IMR-90 (cell line): ENCODE results near the gene VGLL1. TPM values are rescaled to one million over a fixed set of nuclear protein-coding genes. Genes with fewer than 3 reads are reported as not detected.

Experiments
- ATAC-seq: fragments of 200-7000 bp; cut with Tn5 transposase; 2 replicates; pipeline ENCODE4 v1.9.1; 2020; ENCODE audit warnings: low read depth, mild to moderate bottlenecking, moderate library complexity
- BruUV-seq: library from RNA; stranded (reverse); fragments of 400-500 nt; replicated peaks from 2 replicates; lab custom pipeline; 2021; lab: Mats Ljungman, UMichigan
- CTCF ChIA-PET: fragments of 300-600 bp; formaldehyde crosslinking; extraction: SDS; loops from one replicate; lab custom pipeline; 2021; ENCODE audit warnings: antibody characterized with exemption; lab: Yijun Ruan, JAX
- POLR2A ChIA-PET: fragments of 300-600 bp; sonication (Branson Sonifier 250); formaldehyde crosslinking; loops from one replicate; lab custom pipeline; 2022; ENCODE audit warnings: antibody characterized with exemption; ENCODE audit not compliant: unreplicated experiment; lab: Charles Lee
- DNase-seq: peaks from one replicate; pipeline ENCODE4 v3.0.0; 2013
- H2AFZ ChIP-seq: replicated peaks from 2 replicates; pipeline ENCODE3; 2013; ENCODE audit warnings: low read length, mild to moderate bottlenecking; ENCODE audit not compliant: poor library complexity
- H2AK5ac ChIP-seq: 2 replicates; pipeline ENCODE4 v1.6.1; 2013; ENCODE audit warnings: low read depth, low read length, inconsistent platforms
- H2AK9ac ChIP-seq: replicated peaks from 2 replicates; pipeline ENCODE3; 2013; ENCODE audit warnings: mild to moderate bottlenecking, low read depth, low read length, moderate library complexity; ENCODE audit not compliant: poor library complexity
- H2BK120ac ChIP-seq: 2 replicates; pipeline ENCODE4 v1.6.1; 2013; ENCODE audit warnings: low read depth, low read length, inconsistent platforms
- H2BK15ac ChIP-seq: 3 replicates; pipeline ENCODE4 v1.6.1; 2013; ENCODE audit warnings: low read depth, low read length, inconsistent platforms
- H2BK20ac ChIP-seq: 2 replicates; pipeline ENCODE4 v1.6.1; 2013; ENCODE audit warnings: low read depth, mild to moderate bottlenecking, inconsistent platforms, low read length, moderate library complexity
- H2BK5ac ChIP-seq: 2 replicates; pipeline ENCODE4 v1.6.1; 2013; ENCODE audit warnings: mild to moderate bottlenecking, low read depth, low read length, inconsistent platforms; ENCODE audit not compliant: poor library complexity, severe bottlenecking
- H3K14ac ChIP-seq: replicated peaks from 2 replicates; pipeline ENCODE4 v1.6.1; 2013; ENCODE audit warnings: low read depth, low read length, inconsistent platforms
- H3K18ac ChIP-seq: 2 replicates; pipeline ENCODE4 v1.6.1; 2013; ENCODE audit warnings: low read depth, low read length, control low read depth
- H3K23ac ChIP-seq: 2 replicates; pipeline ENCODE4 v1.6.1; 2013; ENCODE audit warnings: low read depth, low read length, inconsistent platforms
- H3K27ac ChIP-seq: 2 replicates; pipeline ENCODE4 v1.5.1; 2013; ENCODE audit warnings: mild to moderate bottlenecking, control low read depth, low read length; ENCODE audit not compliant: insufficient read depth
- H3K27me3 ChIP-seq: 2 replicates; pipeline ENCODE4 v1.6.1; 2013; ENCODE audit warnings: low read length; ENCODE audit not compliant: control insufficient read depth, insufficient read depth
- H3K36me3 ChIP-seq: 2 replicates; pipeline ENCODE4 v1.6.1; 2013; ENCODE audit warnings: low read length, mixed read lengths; ENCODE audit not compliant: control insufficient read depth, insufficient read depth
- H3K4ac ChIP-seq: 2 replicates; pipeline ENCODE4 v1.6.1; 2013; ENCODE audit warnings: low read depth, low read length, inconsistent platforms
- H3K4me1 ChIP-seq: 2 replicates; pipeline ENCODE4 v1.6.1; 2013; ENCODE audit warnings: low read length, mixed read lengths; ENCODE audit not compliant: control insufficient read depth, insufficient read depth
- H3K4me2 ChIP-seq: 2 replicates; pipeline ENCODE4 v1.6.1; 2013; ENCODE audit warnings: low read depth, mild to moderate bottlenecking, control low read depth, low read length, moderate library complexity
- H3K4me3 ChIP-seq: 2 replicates; pipeline ENCODE4 v1.5.1; 2013; ENCODE audit warnings: low read depth, mild to moderate bottlenecking, control low read depth, low read length, moderate library complexity; ENCODE audit not compliant: insufficient read depth
- H3K56ac ChIP-seq: 2 replicates; pipeline ENCODE4 v1.6.1; 2013; ENCODE audit warnings: low read length, inconsistent platforms; ENCODE audit not compliant: insufficient read depth; ENCODE audit errors: extremely low read depth
- H3K79me1 ChIP-seq, 2 experiments: 2 replicates each; pipeline ENCODE4 v1.6.1; 2013; ENCODE audit warnings: low read length in 2 of 2, inconsistent platforms in 1 of 2, low read depth in 1 of 2
- H3K9ac ChIP-seq: 2 replicates; pipeline ENCODE4 v1.6.1; 2013; ENCODE audit warnings: low read depth, low read length, control low read depth
- H3K9me1 ChIP-seq: 2 replicates; pipeline ENCODE4 v1.6.1; 2013; ENCODE audit warnings: low read length, inconsistent platforms; ENCODE audit not compliant: insufficient read depth
- H3K9me3 ChIP-seq: 2 replicates; pipeline ENCODE4 v1.6.1; 2013; ENCODE audit warnings: low read length; ENCODE audit not compliant: control insufficient read depth, insufficient read depth
- H4K20me1 ChIP-seq: 2 replicates; pipeline ENCODE4 v1.6.1; 2013; ENCODE audit warnings: low read length, inconsistent platforms; ENCODE audit not compliant: insufficient read depth
- H4K5ac ChIP-seq: 2 replicates; pipeline ENCODE4 v1.6.1; 2013; ENCODE audit warnings: mild to moderate bottlenecking, low read depth, low read length, control low read depth
- H4K8ac ChIP-seq, 2 experiments: 2 replicates each; pipeline ENCODE4 v1.6.1; 2013; ENCODE audit warnings: low read depth in 2 of 2, low read length in 2 of 2, control low read depth in 1 of 2, inconsistent platforms in 1 of 2
- H4K91ac ChIP-seq: 2 replicates; pipeline ENCODE4 v1.6.1; 2013; ENCODE audit warnings: low read depth, low read length, inconsistent platforms; ENCODE audit not compliant: insufficient read depth
- CTCF ChIP-seq: conservative IDR thresholded peaks from 2 replicates; pipeline ENCODE4 v1.5.1; 2012; ENCODE audit warnings: mild to moderate bottlenecking, low read depth, low read length, improper control_type of control experiment
- ELK1 ChIP-seq: fragments of 150-350 bp; IDR thresholded peaks from 2 replicates; pipeline ENCODE4 v1.6.1; 2016; ENCODE audit warnings: low read depth, mild to moderate bottlenecking, low read length, moderate library complexity, borderline replicate concordance
- FOS ChIP-seq: fragments of 150-350 bp; IDR thresholded peaks from 2 replicates; pipeline ENCODE4 v1.6.1; 2016; ENCODE audit warnings: low read depth, low read length
- MAFK ChIP-seq: IDR thresholded peaks from 2 replicates; pipeline ENCODE4 v1.6.1; 2012; ENCODE audit warnings: low read depth, low read length, improper control_type of control experiment
- MAZ ChIP-seq: IDR thresholded peaks from 2 replicates; pipeline ENCODE4 v1.6.1; 2012; ENCODE audit warnings: low read depth, mild to moderate bottlenecking, low read length, improper control_type of control experiment, moderate library complexity, borderline replicate concordance
- MXI1 ChIP-seq: IDR thresholded peaks from 2 replicates; pipeline ENCODE4 v1.6.1; 2012; ENCODE audit warnings: low read depth, mild to moderate bottlenecking, low read length, moderate library complexity, borderline replicate concordance
- NFE2L2 ChIP-seq: fragments of 150-350 bp; IDR thresholded peaks from 2 replicates; pipeline ENCODE4 v1.6.1; 2016; ENCODE audit warnings: low read depth, mild to moderate bottlenecking, low read length
- POLR2A ChIP-seq: IDR thresholded peaks from 2 replicates; pipeline ENCODE4 v1.6.1; 2012; ENCODE audit warnings: mild to moderate bottlenecking, low read depth, low read length
- RCOR1 ChIP-seq: IDR thresholded peaks from 2 replicates; pipeline ENCODE4 v1.6.1; 2012; ENCODE audit warnings: mild to moderate bottlenecking, low read length, improper control_type of control experiment; ENCODE audit not compliant: insufficient replicate concordance
- SMC3 ChIP-seq: fragments of 150-350 bp; IDR thresholded peaks from 2 replicates; pipeline ENCODE4 v1.6.1; 2016; ENCODE audit warnings: low read depth, mild to moderate bottlenecking, antibody characterized with exemption, low read length, moderate library complexity
- WGBS, 2 experiments: methylation state at CpG; one replicate each; pipeline versions ENCODE4 v1.1.5 to v1.1.7; 2013; ENCODE audit warnings: missing lambda C conversion rate in 2 of 2; ENCODE audit not compliant: insufficient read length in 1 of 2; ENCODE audit errors: extremely low coverage in 2 of 2; 5-methylcytosine and 5-hydroxymethylcytosine counted together
- dilution Hi-C: fragments of 300-500 bp; cut with HindIII; formaldehyde crosslinking; loops from one replicate; pipeline ENCODE4 v1.14.3; 2018; ENCODE audit warnings: low sequenced_read_pairs; ENCODE audit not compliant: unreplicated experiment
- in situ Hi-C: fragments of 300-500 bp; cut with MboI; formaldehyde crosslinking; loops from 3 replicates; pipeline ENCODE4 v1.14.3; 2019; ENCODE audit warnings: low sequenced_read_pairs, inconsistent platforms, mixed read lengths
- intact Hi-C: fragments of 100-400 bp; cut with micrococcal nuclease; formaldehyde crosslinking; loops from 2 replicates; pipeline ENCODE4 v1.10.0; 2022
- polyA plus RNA-seq, 3 experiments: library from polyadenylated mRNA; depleted of rRNA; stranded (reverse); fragments of >200 nt; gene quantifications; 2 replicates each; pipeline ENCODE4 v1.2.3, GENCODE V29; 2012; ENCODE audit warnings: low replicate concordance in 1 of 3
- total RNA-seq: library from RNA; depleted of rRNA; stranded (reverse); fragments of >200 nt; gene quantifications from 2 replicates; pipeline ENCODE4 v1.2.3, GENCODE V29; 2012

Gene VGLL1
- total and polyA plus RNA-seq, 2 of the 4 experiments (the other 2 are of a cell fraction), result not detected

GRCh38 chrX:136572030-136572429 lies 40.0 kb downstream of the VGLL1 start:
- POLR2A ChIA-PET, result no interaction called here
- no peak overlapping the region for H2BK120ac ChIP-seq
- no peak overlapping the region for H3K18ac ChIP-seq
- H4K91ac ChIP-seq, result no peak overlapping the region
- no peak overlapping the region for H3K9ac ChIP-seq
- H3K79me1 ChIP-seq, result no peaks in the 10 kb centered on the region
- H3K14ac ChIP-seq, result no peak overlapping the region
- no CpG with 5 or more reads among the region's 2 CpGs for whole genome bisulfite sequencing, 2 experiments
- BruUV-seq, result no TSS peak
- H3K9me1 ChIP-seq, result no peaks in the 10 kb centered on the region
- H2AK9ac ChIP-seq, result no peak overlapping the region
- H3K56ac ChIP-seq, result no peak overlapping the region
- no peak overlapping the region for H4K8ac ChIP-seq
- H2BK15ac ChIP-seq, result no peak overlapping the region
- H2AFZ ChIP-seq, result no peak overlapping the region
- ATAC-seq, result no peak
- dilution Hi-C loops, result no loop called here
- no peak overlapping the region for H3K23ac ChIP-seq
- H2BK20ac ChIP-seq, result no peak overlapping the region
- H3K36me3 ChIP-seq, result no peaks in the 10 kb centered on the region
- TF ChIP-seq POLR2A, result no peak
- TF ChIP-seq ELK1, result no peak
- TF ChIP-seq MXI1, result no peak
- no peak for TF ChIP-seq SMC3
- TF ChIP-seq RCOR1, result no peak
- TF ChIP-seq MAZ, result no peak
- TF ChIP-seq NFE2L2, result no peak
- TF ChIP-seq FOS, result no peak
- no peak for TF ChIP-seq CTCF
- TF ChIP-seq MAFK, result no peak
- H3K4ac ChIP-seq, result no peak overlapping the region
- no peaks in the 10 kb centered on the region for H4K20me1 ChIP-seq
- H3K4me2 ChIP-seq, result no peak overlapping the region
- intact Hi-C loops, result loop anchor here (10.0 kb wide), 1 partner anchor 177 kb away; no protein-coding TSS in a partner anchor
- CTCF ChIA-PET, result interaction anchor here (0.6 kb wide), 1 partner anchor 298 kb away, joined by 3 read pairs; no protein-coding TSS in a partner anchor
- H4K5ac ChIP-seq, result no peak overlapping the region
- H3K4me1 ChIP-seq, result no peaks in the 10 kb centered on the region
- H3K27ac ChIP-seq, result no peak overlapping the region
- H2AK5ac ChIP-seq, result no peak overlapping the region
- H3K9me3 ChIP-seq, result no peaks in the 10 kb centered on the region
- no peak overlapping the region for H2BK5ac ChIP-seq
- in situ Hi-C loops, result no loop called here
- DNase-seq, result no peak
- H3K27me3 ChIP-seq, result no peaks in the 10 kb centered on the region; the same call in 1 of the 2 replicates
- H3K4me3 ChIP-seq, result no peak overlapping the region
